Cardiac fibroblast (primary cell): ENCODE measurements around the gene TGFBI.

Experiments
- DNase-seq, 2 donors: peaks; one replicate each; pipeline versions ENCODE4 v3.0.0 to v3.0.0-alpha.2; 2010; ENCODE audit warnings: low read depth in 2 of 2
- H3K4me3 ChIP-seq, 2 donors: replicated peaks in 1 of 2; 1 replicate in 1 of 2; 2 replicates in 1 of 2; pipeline ENCODE4 v1.5.1; 2011; ENCODE audit warnings: low read depth in 2 of 2, low read length in 2 of 2, mild to moderate bottlenecking in 2 of 2, moderate library complexity in 1 of 2
- CTCF ChIP-seq: IDR thresholded peaks from one replicate; pipeline ENCODE4 v1.5.1; 2011; ENCODE audit warnings: low read depth, mild to moderate bottlenecking, low read length, inconsistent platforms

Gene TGFBI

GRCh38 chr5:136055612-136056309 lies 27.0 kb downstream of the TGFBI start:
- H3K4me3 ChIP-seq, result no peak overlapping the region
- TF ChIP-seq CTCF, result no peak

GRCh38 chr5:136056336-136056735 lies 27.5 kb downstream of the TGFBI start:
- no peak for DNase-seq
- TF ChIP-seq CTCF, result no peak
- no peak overlapping the region for H3K4me3 ChIP-seq

More at GRCh38 chr5:136055612-136056309, 27.0 kb downstream of the TGFBI start:
- DNase-seq, result no peak

- TF ChIP-seq CTCF, result no peak
- no peak overlapping the region for H3K4me3 ChIP-seq
- no peak for DNase-seq
Measured at GRCh38 chr5:136056771-136057335, 28.1 kb downstream of the TGFBI start.

- TF ChIP-seq CTCF, result no peak
- DNase-seq, result peak; percentile 55 to 68
Measured at GRCh38 chr5:136057401-136058038, 28.7 kb downstream of the TGFBI start.

GRCh38 chr5:136058039-136058971 lies 29.5 kb downstream of the TGFBI start:
- peak; percentile 98 for DNase-seq
- H3K4me3 ChIP-seq, result peak overlapping the region in 1 of 2 donors; percentile 2
- TF ChIP-seq CTCF, result peak; percentile 48

More at GRCh38 chr5:136057401-136058038, 28.7 kb downstream of the TGFBI start:
- no peak overlapping the region for H3K4me3 ChIP-seq

GRCh38 chr5:136058972-136059354 lies 30.2 kb downstream of the TGFBI start:
- TF ChIP-seq CTCF, result no peak
- no peak for DNase-seq
- no peak overlapping the region for H3K4me3 ChIP-seq
